HG03378 (cell line): ENCODE data around the gene IGFL4.

Source experiments
- ATAC-seq: cut with Tn5 transposase; IDR thresholded peaks from one replicate; pipeline ENCODE4 v1.9.1; 2021; ENCODE audit warnings: mild to moderate bottlenecking, moderate library complexity; ENCODE audit not compliant: unreplicated experiment

The IGFL4 gene

DNA sequence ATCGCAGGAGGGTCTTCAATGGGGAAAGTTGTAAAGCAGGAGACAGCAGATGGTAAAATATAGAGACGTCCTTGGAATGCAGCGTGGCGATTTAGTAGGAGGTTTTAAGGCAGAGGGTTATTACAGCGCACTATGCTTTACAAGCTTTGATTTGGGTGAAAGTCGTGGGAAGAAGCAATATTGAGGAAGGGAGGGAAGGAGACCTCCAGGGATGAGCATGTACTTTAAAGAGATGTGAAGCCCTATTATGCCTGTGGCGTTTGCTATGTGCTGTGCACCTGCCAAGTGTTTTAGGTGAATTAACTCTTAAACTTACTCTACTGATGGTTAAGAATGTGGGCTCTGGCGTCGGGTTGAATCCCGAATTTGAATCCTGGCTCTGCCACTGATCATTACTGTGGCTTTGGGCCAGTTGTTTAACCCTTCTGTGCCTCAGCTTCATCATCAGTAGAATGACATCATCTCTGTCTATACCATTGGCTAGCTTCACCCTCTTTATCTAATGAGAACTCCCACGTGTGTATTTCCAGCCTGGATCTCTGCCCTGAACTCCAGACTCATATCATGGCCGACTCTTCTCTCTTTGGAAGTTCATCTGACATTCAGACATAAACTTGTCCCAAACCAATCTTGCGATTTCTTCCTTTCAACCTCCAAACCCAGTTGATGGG, 45.0 kb downstream of the IGFL4 start:
- no peak for ATAC-seq

- ATAC-seq: peak; percentile 96
These were observed 45.6 kb downstream of the IGFL4 start, which contains the start of gene CCDC61 for GRCh38 chr19:45994998-45995714. Gene CCDC61 (plus strand): TSS chr19:45995467. CDS start chr19:46003019, 7,552 bp downstream.

GRCh38 chr19:45994456-45994997, 46.3 kb downstream of the IGFL4 start:
- ATAC-seq: no peak

GRCh38 chr19:45990113-45990728, 50.6 kb downstream of the IGFL4 start:
- no peak for ATAC-seq
